Activated T-cell treated with anti-CD3 and anti-CD28 coated beads for 24 hours (primary cell): ENCODE measurements around the gene ZNF768.

Experiments used
- DNase-seq: peaks from one replicate; pipeline ENCODE4 v3.0.0-alpha.2; 2020; ENCODE audit warnings: low read depth

The ZNF768 gene

GRCh38 chr16:30526137-30526822, at the start of gene ZNF768:
ZNF768 (minus strand) TSS chr16:30526566; CDS start chr16:30526413, 153 bp downstream.
- DNase-seq = no peak

GRCh38 chr16:30574678-30575077, 48.3 kb upstream of the ZNF768 start:
- no peak for DNase-seq

- DNase-seq = peak; percentile 92
These were observed 45.3 kb upstream of the ZNF768 start, which contains the start of gene ZNF688 for GRCh38 chr16:30571445-30572322. ZNF688 (minus strand) TSS chr16:30571714; CDS start chr16:30571629, 85 bp downstream.

GRCh38 chr16:30570636-30571444, 44.5 kb upstream of the ZNF768 start:
- no peak for DNase-seq

GRCh38 chr16:30569746-30570635, 43.6 kb upstream of the ZNF768 start:
- no peak for DNase-seq

GRCh38 chr16:30569281-30569680, 42.9 kb upstream of the ZNF768 start:
- DNase-seq = no peak

GRCh38 chr16:30567991-30568638, 41.7 kb upstream of the ZNF768 start:
- DNase-seq = no peak

- DNase-seq = peak; percentile 54
These were observed 41.0 kb upstream of the ZNF768 start for GRCh38 chr16:30567160-30567990.

- no peak for DNase-seq
These were observed 40.2 kb upstream of the ZNF768 start for GRCh38 chr16:30566531-30566930.

GRCh38 chr16:30565984-30566383, 39.6 kb upstream of the ZNF768 start:
- no peak for DNase-seq

- no peak for DNase-seq
These were observed 39.2 kb upstream of the ZNF768 start for GRCh38 chr16:30565526-30565925.

GRCh38 chr16:30562021-30562420, 35.7 kb upstream of the ZNF768 start:
- DNase-seq = no peak

- DNase-seq = no peak
These were observed 34.9 kb upstream of the ZNF768 start for GRCh38 chr16:30561089-30561816.

GRCh38 chr16:30559690-30560089, 33.3 kb upstream of the ZNF768 start:
- no peak for DNase-seq

GRCh38 chr16:30558789-30559377, 32.5 kb upstream of the ZNF768 start:
- no peak for DNase-seq

GRCh38 chr16:30557957-30558788, 31.8 kb upstream of the ZNF768 start, which contains the start of gene ZNF764:
ZNF764 (minus strand) TSS chr16:30558374; CDS start chr16:30558182, 192 bp downstream.
- peak; percentile 97 for DNase-seq

GRCh38 chr16:30557707-30557956, 31.3 kb upstream of the ZNF768 start:
- no peak for DNase-seq

- DNase-seq = no peak
These were observed 29.7 kb upstream of the ZNF768 start for GRCh38 chr16:30556125-30556473.
